Measurements from ENCODE around the gene CYFIP2. TPM values are rescaled to one million over a fixed set of nuclear protein-coding genes. Genes with fewer than 3 reads are reported as not detected.

Gene CYFIP2
- total and polyA plus RNA-seq, 5 donors from 2014 or later, result 332 to 383 (median 357) TPM

DNA sequence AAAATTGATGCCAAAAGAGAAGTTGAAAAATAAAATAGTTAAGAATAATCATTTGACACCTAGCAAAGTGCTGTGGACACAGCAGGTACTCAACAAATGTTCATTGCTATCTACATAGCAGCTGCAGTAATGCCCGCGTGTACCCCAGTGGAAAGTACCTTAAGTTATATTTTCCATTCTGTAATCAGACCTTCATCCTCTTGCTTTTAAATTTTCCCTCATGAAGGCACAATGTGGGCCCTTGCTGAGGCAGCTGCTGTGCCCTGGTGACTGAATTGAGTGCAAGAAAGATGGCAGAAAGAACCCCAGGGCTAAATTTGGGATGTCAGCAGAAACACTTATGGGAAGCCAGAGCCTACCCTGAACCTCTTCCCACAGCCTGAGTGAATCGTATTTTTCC, 65.9 kb downstream of the CYFIP2 start:
- no peaks in the 10 kb centered on the region for H3K9me3 ChIP-seq (ENCODE audit: control insufficient read depth in 2 of 2, low read length in 2 of 2)
- H3K4me1 ChIP-seq (ENCODE audit: control insufficient read depth, insufficient read depth, low read length, poor library complexity, severe bottlenecking), result peaks cover 22% of the 10 kb centered on the region
- H3K9me3 Mint-ChIP-seq, result no peaks in the 10 kb centered on the region
- H3K36me3 Mint-ChIP-seq, result peaks cover 65% of the 10 kb centered on the region
- ATAC-seq (ENCODE audit: low read depth in 2 of 2) (no peak), DNase-seq (no peak)
- peaks cover 82% of the 10 kb centered on the region for H3K36me3 ChIP-seq (ENCODE audit: control insufficient read depth, insufficient read depth, low read length)
- H3K27ac Mint-ChIP-seq, result peak overlapping the region; percentile 38 to 88 (median 62)
- H3K4me3 ChIP-seq (ENCODE audit: low read depth, low read length), result no peak overlapping the region
- peaks cover 22 to 41% (median 29%) of the 10 kb centered on the region in 4 donors for H3K4me1 Mint-ChIP-seq
- no peak overlapping the region for H3K4me3 Mint-ChIP-seq
- peak overlapping the region; percentile 28 for H3K27ac ChIP-seq (ENCODE audit: insufficient read depth, low read length, poor library complexity, severe bottlenecking)
- H3K27me3 Mint-ChIP-seq, result no peaks in the 10 kb centered on the region
- no peaks in the 10 kb centered on the region for H3K27me3 ChIP-seq (ENCODE audit: control insufficient read depth, insufficient read depth, low read length)

DNA sequence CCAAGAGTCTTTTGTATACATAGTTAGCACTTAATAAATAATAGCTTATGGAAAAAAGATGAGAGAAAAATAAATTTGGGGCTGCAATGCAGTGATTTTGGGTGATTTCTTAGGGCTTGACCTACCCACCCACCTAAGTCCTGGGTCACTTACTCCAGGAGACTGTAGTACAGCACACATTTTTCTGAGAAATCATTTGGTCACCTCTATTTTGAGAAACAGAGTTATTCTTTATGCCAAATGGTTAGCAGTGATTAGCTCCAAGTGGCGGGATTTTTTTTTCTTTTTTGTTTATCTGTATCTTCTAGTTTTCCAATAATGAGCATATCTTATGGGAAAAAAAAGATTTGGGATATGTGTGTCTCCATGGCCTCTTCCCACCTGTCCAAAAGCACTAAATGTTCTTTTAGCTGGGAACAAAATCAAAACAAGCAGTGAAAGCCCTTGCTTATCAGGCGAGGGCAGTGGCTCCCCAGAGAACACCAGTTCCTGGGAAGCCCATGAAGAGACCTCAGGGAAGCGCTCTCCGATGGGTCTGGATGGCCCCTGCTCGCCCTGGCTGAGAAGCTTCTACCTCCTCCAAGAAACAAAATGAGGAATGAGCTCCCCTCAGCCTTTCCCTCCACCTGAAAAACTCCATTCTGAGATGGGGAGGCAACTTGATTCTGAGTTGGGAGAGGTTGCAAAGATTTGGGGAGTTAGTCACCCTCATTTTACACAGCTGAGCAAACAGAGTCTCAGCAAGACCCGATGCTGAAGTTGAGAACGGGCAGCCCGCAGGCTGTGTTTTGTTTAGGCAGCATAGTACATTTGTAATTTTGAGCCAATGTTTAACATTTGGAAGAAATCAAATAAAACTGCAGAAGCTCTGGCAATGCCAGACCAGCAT, 69.9 kb downstream of the CYFIP2 start:
- Histone ChIP-seq H3K4me3 (ENCODE audit: low read depth, low read length) (no peak overlapping the region), H3K36me3 (ENCODE audit: control insufficient read depth, insufficient read depth, low read length) (peaks cover 99% of the 10 kb centered on the region), H3K27ac (ENCODE audit: insufficient read depth, low read length, poor library complexity, severe bottlenecking) (no peak overlapping the region), H3K4me1 (ENCODE audit: control insufficient read depth, insufficient read depth, low read length, poor library complexity, severe bottlenecking) (no peaks in the 10 kb centered on the region), H3K9me3 (ENCODE audit: control insufficient read depth in 2 of 2, low read length in 2 of 2) (no peaks in the 10 kb centered on the region), H3K27me3 (ENCODE audit: control insufficient read depth, insufficient read depth, low read length) (no peaks in the 10 kb centered on the region)
- H3K27me3 Mint-ChIP-seq, result no peaks in the 10 kb centered on the region
- no peaks in the 10 kb centered on the region for H3K9me3 Mint-ChIP-seq
- H3K36me3 Mint-ChIP-seq, result peaks cover 62% of the 10 kb centered on the region
- H3K4me3 Mint-ChIP-seq, result no peak overlapping the region
- ATAC-seq (ENCODE audit: low read depth in 2 of 2) (no peak), DNase-seq (no peak)
- peaks cover 4 to 22% (median 13%) of the 10 kb centered on the region in 4 donors for H3K4me1 Mint-ChIP-seq
- H3K27ac Mint-ChIP-seq, result no peak overlapping the region

DNA sequence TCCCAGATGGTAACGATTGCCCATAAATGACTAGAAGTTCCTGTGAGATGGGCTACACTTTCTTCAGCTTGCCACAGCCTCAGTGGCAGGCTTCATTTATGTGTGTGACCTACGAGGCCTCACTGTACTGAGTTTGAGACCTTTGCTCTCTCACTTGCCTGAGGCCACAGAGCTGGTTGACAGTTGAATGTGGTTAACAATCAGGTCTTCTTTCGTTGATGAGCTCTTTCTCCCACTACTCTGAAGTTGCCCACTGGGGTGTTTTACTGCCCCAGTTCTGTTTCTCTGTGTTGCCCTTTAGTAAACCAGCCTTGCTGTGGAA, 70.5 kb downstream of the CYFIP2 start:
- no peak overlapping the region for H3K27ac ChIP-seq (ENCODE audit: insufficient read depth, low read length, poor library complexity, severe bottlenecking)
- no peaks in the 10 kb centered on the region for H3K9me3 ChIP-seq (ENCODE audit: control insufficient read depth in 2 of 2, low read length in 2 of 2)
- DNase-seq (no peak), ATAC-seq (ENCODE audit: low read depth in 2 of 2) (no peak)
- peaks cover 99% of the 10 kb centered on the region for H3K36me3 ChIP-seq (ENCODE audit: control insufficient read depth, insufficient read depth, low read length)
- H3K9me3 Mint-ChIP-seq, result no peaks in the 10 kb centered on the region
- no peaks in the 10 kb centered on the region for H3K27me3 ChIP-seq (ENCODE audit: control insufficient read depth, insufficient read depth, low read length)
- peaks cover 63% of the 10 kb centered on the region for H3K36me3 Mint-ChIP-seq
- no peak overlapping the region for H3K4me3 ChIP-seq (ENCODE audit: low read depth, low read length)
- H3K27ac Mint-ChIP-seq, result peak overlapping the region in 1 of 3 donors; percentile 17
- no peaks in the 10 kb centered on the region for H3K4me1 ChIP-seq (ENCODE audit: control insufficient read depth, insufficient read depth, low read length, poor library complexity, severe bottlenecking)
- H3K4me1 Mint-ChIP-seq, result peaks cover 4 to 23% (median 12%) of the 10 kb centered on the region in 4 donors
- no peak overlapping the region for H3K4me3 Mint-ChIP-seq
- H3K27me3 Mint-ChIP-seq, result no peaks in the 10 kb centered on the region

DNA sequence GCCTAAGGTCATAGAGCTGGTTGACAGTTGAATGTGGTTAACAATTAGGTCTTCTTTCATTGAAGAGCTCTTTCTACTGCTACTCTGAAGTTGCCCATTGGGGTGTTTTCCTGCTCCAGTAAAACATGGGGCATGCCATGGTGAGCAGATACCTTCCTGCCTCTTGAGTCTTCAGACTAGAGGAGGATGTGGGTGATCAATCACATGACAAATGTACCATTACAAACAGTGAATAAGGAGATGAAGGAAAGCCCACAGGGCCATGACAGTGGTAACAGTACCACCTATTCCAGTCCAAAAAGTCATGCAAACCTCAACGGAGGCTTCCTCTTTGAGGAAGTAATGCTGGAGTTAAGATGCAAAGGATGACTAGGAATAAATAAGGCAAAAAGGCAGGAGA, 73.5 kb downstream of the CYFIP2 start:
- Mint-ChIP-seq H3K36me3 (peaks cover 60% of the 10 kb centered on the region), H3K27ac (peak overlapping the region in 2 of 3 donors; percentile 44 to 71), H3K27me3 (no peaks in the 10 kb centered on the region), H3K9me3 (no peaks in the 10 kb centered on the region), H3K4me1 (peaks cover 10 to 35% (median 18%) of the 10 kb centered on the region in 4 donors), H3K4me3 (no peak overlapping the region)
- H3K36me3 ChIP-seq (ENCODE audit: control insufficient read depth, insufficient read depth, low read length), result peaks cover 94% of the 10 kb centered on the region
- no peak overlapping the region for H3K4me3 ChIP-seq (ENCODE audit: low read depth, low read length)
- ATAC-seq (ENCODE audit: low read depth in 2 of 2), result no peak
- H3K4me1 ChIP-seq (ENCODE audit: control insufficient read depth, insufficient read depth, low read length, poor library complexity, severe bottlenecking), result peaks cover 12% of the 10 kb centered on the region
- H3K27me3 ChIP-seq (ENCODE audit: control insufficient read depth, insufficient read depth, low read length), result no peaks in the 10 kb centered on the region
- peak in 1 of 3 donors; percentile 15 for DNase-seq
- H3K27ac ChIP-seq (ENCODE audit: insufficient read depth, low read length, poor library complexity, severe bottlenecking), result no peak overlapping the region
- H3K9me3 ChIP-seq (ENCODE audit: control insufficient read depth in 2 of 2, low read length in 2 of 2), result no peaks in the 10 kb centered on the region

DNA sequence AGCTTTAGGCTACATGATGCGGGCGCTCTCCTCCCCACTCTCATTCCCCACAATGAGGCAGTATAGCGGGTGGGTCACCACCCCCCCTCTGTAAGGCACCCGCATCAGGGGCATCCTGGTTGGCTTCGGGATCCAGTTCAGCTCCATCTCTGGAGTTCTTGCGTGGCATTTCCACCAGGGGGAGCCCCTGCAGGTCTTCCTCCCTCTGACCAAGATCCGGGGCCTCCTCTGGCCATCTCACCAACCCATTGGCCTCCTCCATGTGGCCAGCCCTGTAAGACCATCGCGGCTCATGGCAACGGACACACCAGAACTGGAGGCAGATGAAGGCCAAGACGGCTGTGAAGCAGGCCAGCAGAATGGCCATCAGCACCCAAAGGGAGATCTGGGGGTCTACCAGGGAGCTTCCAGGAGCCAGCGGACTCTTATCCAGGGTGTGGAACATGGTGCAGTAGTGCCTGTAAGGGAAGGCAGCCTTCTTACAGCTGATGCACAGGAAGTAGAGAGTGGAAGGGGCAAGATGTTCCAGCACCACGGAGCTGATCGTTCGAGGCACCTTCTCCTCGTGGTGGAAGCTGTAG, 77.0 kb downstream of the CYFIP2 start:
- Histone ChIP-seq H3K36me3 (ENCODE audit: control insufficient read depth, insufficient read depth, low read length) (peaks cover 90% of the 10 kb centered on the region), H3K27me3 (ENCODE audit: control insufficient read depth, insufficient read depth, low read length) (no peaks in the 10 kb centered on the region), H3K9me3 (ENCODE audit: control insufficient read depth in 2 of 2, low read length in 2 of 2) (no peaks in the 10 kb centered on the region), H3K4me3 (ENCODE audit: low read depth, low read length) (no peak overlapping the region), H3K27ac (ENCODE audit: insufficient read depth, low read length, poor library complexity, severe bottlenecking) (peak overlapping the region; percentile 78), H3K4me1 (ENCODE audit: control insufficient read depth, insufficient read depth, low read length, poor library complexity, severe bottlenecking) (peaks cover 15% of the 10 kb centered on the region)
- ATAC-seq (ENCODE audit: low read depth in 2 of 2), result no peak
- H3K4me3 Mint-ChIP-seq, result peak overlapping the region in 1 of 4 donors; percentile 36
- peaks cover 16 to 51% (median 28%) of the 10 kb centered on the region in 4 donors for H3K4me1 Mint-ChIP-seq
- H3K27ac Mint-ChIP-seq, result peak overlapping the region in 1 of 3 donors; percentile 94
- peaks cover 65% of the 10 kb centered on the region for H3K36me3 Mint-ChIP-seq
- DNase-seq, result peak; percentile 10 to 23 (median 15)
- H3K9me3 Mint-ChIP-seq, result no peaks in the 10 kb centered on the region
- no peaks in the 10 kb centered on the region for H3K27me3 Mint-ChIP-seq

DNA sequence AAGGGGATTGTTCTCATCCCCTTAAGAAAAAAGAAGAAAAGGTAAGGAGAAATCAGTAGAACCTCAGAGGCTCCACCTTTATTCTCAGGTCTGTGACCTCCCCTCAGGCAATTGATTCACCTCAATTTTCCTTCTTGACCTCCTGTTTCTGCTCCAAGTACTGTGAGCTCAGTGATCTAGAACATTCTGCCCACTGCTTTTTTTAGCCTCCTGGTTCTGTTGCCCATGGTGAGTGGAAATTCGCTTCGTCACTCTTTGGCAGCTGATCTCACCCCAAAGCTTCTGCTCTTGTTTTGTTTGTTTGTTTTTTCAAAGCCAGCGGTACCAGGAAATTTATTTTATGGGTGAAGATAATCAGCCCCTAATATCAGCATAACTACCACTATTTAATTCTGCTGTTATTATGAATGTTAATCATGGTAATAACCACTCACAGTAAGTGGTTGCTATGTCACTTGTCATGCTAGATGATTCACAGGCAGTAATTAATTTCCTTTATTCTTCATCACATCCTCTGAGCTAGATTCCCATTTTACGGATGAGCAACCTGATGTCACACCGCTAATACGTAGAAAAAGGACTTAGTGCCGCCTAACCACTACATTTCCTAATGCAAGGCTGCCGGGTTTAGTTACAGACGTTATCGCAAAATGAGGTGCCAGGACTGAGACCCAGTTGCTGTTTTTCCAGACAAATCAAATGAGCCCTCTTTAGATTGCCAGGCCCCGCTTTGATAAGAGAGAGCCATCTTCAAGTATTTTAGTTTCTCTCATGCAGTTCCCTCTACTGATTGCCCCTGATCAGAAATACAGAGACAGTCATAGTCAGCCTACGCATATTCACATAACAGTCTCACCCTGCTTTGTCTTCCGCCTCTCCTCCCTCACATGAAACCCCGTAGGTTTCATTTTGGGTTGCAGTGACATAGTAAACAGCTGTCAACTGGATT, 78.2 kb downstream of the CYFIP2 start:
- H3K4me1 ChIP-seq (ENCODE audit: control insufficient read depth, insufficient read depth, low read length, poor library complexity, severe bottlenecking), result peaks cover 15% of the 10 kb centered on the region
- no peaks in the 10 kb centered on the region for H3K9me3 ChIP-seq (ENCODE audit: control insufficient read depth in 2 of 2, low read length in 2 of 2)
- H3K4me1 Mint-ChIP-seq, result peaks cover 17 to 56% (median 27%) of the 10 kb centered on the region in 4 donors
- peak overlapping the region; percentile 35 to 79 (median 46) for H3K4me3 Mint-ChIP-seq
- H3K27ac ChIP-seq (ENCODE audit: insufficient read depth, low read length, poor library complexity, severe bottlenecking), result peak overlapping the region; percentile 78
- no peaks in the 10 kb centered on the region for H3K27me3 ChIP-seq (ENCODE audit: control insufficient read depth, insufficient read depth, low read length)
- peaks cover 70% of the 10 kb centered on the region for H3K36me3 Mint-ChIP-seq
- no peaks in the 10 kb centered on the region for H3K9me3 Mint-ChIP-seq
- ATAC-seq (ENCODE audit: low read depth in 2 of 2), result peak; percentile 82 to 84
- H3K27ac Mint-ChIP-seq, result peak overlapping the region; percentile 87 to 98 (median 94)
- peak; percentile 6 to 66 (median 34) for DNase-seq
- peaks cover 88% of the 10 kb centered on the region for H3K36me3 ChIP-seq (ENCODE audit: control insufficient read depth, insufficient read depth, low read length)
- no peaks in the 10 kb centered on the region for H3K27me3 Mint-ChIP-seq
- H3K4me3 ChIP-seq (ENCODE audit: low read depth, low read length), result peak overlapping the region; percentile 76

DNA sequence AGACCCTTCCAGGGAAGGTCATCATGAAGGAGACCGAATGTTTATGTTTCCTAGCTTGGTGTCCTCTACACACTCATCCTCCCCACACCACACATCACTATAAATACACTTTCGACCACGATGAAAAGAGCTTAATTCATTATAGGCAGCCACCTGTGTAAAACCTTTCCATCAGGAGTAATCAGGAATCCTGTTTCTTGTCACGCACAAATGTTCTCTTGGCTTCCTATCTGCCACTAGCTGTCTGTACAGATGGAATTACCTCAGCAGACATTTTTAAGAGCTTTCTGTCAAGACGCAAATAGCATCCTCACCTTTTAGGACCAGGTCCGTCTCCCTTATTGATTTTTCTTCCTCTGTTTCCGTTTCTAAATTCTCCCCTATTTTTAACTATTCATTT, 79.1 kb downstream of the CYFIP2 start:
- no peaks in the 10 kb centered on the region for H3K27me3 Mint-ChIP-seq
- no peak for DNase-seq
- H3K4me1 Mint-ChIP-seq, result peaks cover 22 to 62% (median 35%) of the 10 kb centered on the region in 4 donors
- peak overlapping the region in 2 of 4 donors; percentile 53 to 79 for H3K4me3 Mint-ChIP-seq
- Histone ChIP-seq H3K4me1 (ENCODE audit: control insufficient read depth, insufficient read depth, low read length, poor library complexity, severe bottlenecking) (peaks cover 15% of the 10 kb centered on the region), H3K4me3 (ENCODE audit: low read depth, low read length) (peak overlapping the region; percentile 76), H3K9me3 (ENCODE audit: control insufficient read depth in 2 of 2, low read length in 2 of 2) (no peaks in the 10 kb centered on the region), H3K27ac (ENCODE audit: insufficient read depth, low read length, poor library complexity, severe bottlenecking) (peak overlapping the region; percentile 78), H3K36me3 (ENCODE audit: control insufficient read depth, insufficient read depth, low read length) (peaks cover 78% of the 10 kb centered on the region), H3K27me3 (ENCODE audit: control insufficient read depth, insufficient read depth, low read length) (no peaks in the 10 kb centered on the region)
- ATAC-seq (ENCODE audit: low read depth in 2 of 2), result no peak
- peak overlapping the region; percentile 87 to 98 (median 94) for H3K27ac Mint-ChIP-seq
- no peaks in the 10 kb centered on the region for H3K9me3 Mint-ChIP-seq
- H3K36me3 Mint-ChIP-seq, result peaks cover 71% of the 10 kb centered on the region
